Fibroblast of skin of right quadriceps (primary cell): ENCODE data around the gene RAB3IL1.
A peak's percentile ranks its signal among the peaks of the same experiment; 100 is the strongest.

Experiments
- DNase-seq: peaks from one replicate; pipeline ENCODE4 v3.0.0-alpha.2; 2013

The RAB3IL1 gene

DNA sequence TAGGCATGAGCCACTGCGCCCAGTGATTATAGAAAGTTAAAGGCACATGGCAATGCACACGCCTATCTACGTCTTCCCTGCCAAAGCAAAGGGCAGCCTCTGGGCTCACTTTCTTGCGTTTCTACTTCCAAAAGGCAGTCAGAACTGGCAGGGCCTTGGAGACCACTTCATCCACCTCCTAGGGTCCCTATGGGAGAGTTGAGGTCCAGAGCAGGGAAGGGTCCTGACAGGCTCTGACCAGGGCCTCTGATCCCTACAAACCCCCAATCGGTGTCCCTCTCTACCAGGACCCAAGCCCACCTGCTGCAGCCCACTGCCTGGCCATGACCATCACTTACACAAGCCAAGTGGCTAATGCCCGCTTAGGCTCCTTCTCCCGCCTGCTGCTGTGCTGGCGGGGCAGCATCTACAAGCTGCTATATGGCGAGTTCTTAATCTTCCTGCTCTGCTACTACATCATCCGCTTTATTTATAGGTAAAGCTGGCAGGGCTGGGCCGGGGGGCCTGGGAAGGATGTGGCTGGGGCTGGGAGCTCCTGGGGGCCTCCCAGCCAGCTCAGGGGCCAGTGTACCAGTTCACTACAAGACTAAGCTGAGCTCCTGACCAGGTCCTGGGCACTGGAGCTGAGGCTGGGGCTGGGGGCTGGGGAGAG is 34.2 kb upstream of the RAB3IL1 start:
- no peak for DNase-seq

- no peak for DNase-seq
These were observed 32.7 kb upstream of the RAB3IL1 start, which contains the start of gene BEST1 for GRCh38 chr11:61950035-61950547. TSS of gene BEST1 (plus strand) at chr11:61950351. CDS start at chr11:61951807, 1,456 bp downstream.

GRCh38 chr11:61949169-61950034 is 32.0 kb upstream of the RAB3IL1 start:
- DNase-seq, result peak; percentile 96

DNA sequence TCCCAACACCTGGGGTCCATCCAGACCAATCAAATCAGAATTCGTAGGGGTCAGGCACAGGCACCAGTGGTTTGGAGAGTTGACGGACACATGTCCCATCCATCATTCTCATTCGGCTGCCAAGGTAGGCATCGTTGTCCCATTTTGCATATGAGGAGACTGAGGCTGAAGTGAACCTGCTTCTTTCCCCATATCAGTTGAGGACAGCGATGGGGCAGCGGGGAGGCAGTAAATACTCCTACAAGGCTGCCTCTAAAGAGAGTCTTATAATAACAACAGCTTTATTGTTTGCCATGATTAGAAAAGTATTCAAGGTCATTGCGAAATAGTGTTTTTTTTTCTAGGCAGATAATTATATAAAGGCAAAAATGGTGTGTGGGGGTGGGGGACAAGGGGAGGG is 31.1 kb upstream of the RAB3IL1 start:
- no peak for DNase-seq

DNA sequence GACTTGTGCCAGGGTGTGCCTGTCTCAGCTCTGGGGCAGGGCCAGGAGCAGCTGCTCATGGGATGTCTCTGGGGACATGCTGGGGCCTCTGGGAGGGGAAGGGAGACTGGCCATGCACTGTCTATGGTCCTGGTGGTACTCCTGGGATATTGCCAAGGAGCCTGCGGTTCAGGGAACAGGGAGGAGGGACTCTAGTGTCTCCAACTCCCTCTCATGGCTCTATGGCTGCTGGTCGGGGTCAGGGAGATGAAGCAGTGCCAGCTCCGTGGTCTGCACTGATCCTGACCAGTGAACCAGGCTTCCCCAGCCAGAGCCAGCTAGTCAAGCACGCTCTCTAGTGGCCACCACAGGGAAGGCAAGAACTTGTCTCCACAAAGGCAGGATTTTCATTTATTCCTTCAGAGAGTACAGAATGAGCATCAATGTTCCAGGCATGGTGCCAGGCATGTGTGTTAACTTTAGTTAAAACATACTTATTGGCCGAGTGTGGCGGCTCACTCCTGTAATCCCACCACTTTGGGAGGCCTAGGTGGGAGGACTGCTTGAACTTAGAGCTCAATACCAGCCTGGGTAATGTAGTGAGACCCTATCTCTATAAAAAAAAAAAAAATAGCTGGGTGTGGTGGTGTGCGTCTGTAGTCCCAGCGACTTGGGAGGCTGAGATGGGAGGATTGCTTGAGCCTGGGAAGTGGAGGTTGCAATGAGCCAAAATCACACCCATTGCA is 30.3 kb upstream of the RAB3IL1 start:
- peak; percentile 88 for DNase-seq

DNA sequence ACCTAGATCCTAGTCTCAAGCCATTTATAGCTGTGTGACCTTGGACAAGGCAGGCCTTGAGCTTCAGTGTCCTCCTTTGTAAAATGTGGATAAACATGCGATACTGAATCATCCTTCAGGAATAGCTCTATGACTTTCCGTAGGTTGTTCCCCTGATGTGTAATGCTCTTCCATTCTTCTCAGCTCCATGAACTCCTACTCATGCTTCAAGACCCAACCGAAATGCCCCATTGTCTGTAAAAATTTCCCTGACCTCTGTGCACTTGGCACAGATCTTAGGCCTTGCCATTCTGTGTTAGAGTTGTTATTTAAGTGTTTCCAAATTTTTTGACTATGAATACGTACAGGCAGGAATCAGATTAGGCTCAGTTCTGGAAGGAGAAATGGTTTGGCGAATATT is 29.5 kb upstream of the RAB3IL1 start:
- DNase-seq, result no peak

- no peak for DNase-seq
These were observed 27.8 kb upstream of the RAB3IL1 start for GRCh38 chr11:61945191-61945590.

GRCh38 chr11:61940466-61940865 is 23.1 kb upstream of the RAB3IL1 start:
- DNase-seq, result no peak

- DNase-seq, result no peak
These were observed 18.5 kb upstream of the RAB3IL1 start for GRCh38 chr11:61935861-61936260.

DNA sequence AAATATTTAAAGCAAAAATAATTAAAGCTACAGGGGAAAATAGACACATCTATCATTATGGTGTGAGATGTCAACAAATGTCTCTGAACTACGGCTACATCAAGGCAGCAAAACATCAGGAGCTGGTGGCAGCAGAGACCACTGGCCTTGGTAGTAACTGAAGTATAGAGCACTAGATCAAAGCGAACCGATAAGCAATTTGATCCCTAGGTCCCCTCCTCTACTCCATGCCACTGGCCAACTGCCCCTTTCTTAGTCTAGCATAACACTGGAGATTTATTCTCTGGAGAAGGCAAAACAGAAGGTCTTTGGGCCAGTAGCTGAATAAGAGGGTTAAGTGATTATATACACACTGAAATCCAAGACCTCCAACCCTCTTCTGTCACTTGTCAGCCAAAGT is 13.6 kb upstream of the RAB3IL1 start:
- no peak for DNase-seq

DNA sequence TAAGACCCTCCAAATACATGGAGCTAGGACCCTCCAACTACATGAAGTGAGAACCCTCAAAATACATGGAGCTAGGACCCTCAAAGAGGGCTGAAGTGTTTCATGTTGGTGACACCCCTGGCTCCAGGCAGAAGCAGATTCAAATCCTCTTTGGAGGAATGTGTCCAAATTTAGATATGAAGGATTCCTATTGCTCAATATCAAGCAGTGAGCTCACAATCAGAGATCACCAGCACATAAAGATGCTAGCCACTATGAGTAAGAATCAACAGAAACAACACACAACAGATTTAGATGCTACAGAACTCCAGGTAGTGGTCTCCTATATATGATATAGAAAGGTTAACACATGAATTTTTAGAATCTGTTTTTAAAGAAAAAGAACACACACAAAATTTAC is 11.2 kb upstream of the RAB3IL1 start:
- DNase-seq, result no peak

GRCh38 chr11:61927501-61927900 is 10.1 kb upstream of the RAB3IL1 start:
- peak; percentile 28 for DNase-seq

DNA sequence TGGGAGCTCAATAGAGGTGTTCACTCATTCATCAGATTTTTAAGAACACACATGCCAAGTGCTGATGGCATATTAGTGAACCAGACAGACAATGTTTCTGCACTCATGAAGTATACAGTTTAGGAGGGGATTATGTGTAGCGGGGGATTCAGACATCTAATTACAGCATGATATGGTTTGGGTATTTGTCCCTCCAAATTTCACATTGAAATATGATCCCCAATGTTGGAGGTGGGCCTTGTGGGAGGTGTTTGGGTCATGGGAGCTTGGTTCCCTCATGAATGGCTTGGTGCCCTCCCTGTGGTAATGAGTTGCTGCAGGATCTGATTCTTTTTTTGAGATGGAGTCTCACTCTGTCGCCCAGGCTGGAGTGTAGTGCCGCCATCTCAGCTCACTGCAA is 8.9 kb upstream of the RAB3IL1 start:
- no peak for DNase-seq

GRCh38 chr11:61925736-61926135 is 8.4 kb upstream of the RAB3IL1 start:
- DNase-seq, result no peak

DNA sequence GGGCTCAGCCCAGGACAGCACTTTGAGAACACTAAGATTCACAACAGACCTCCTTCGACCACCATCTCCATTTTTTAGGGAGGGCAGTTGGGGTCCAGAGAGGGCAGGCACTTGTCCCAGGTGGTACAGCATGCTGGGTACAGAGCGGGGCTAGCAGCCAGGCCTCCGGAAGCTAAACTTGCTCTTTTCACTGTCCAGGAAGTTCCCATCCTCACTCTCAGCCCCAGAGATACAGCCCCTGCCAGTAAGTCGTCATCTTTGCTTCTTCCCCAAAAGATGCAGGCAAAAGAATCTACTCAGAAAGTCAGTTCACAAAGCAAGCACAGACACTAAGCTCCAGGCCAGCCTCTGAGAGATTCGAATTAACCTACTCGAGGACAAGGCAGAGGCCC is 6.7 kb upstream of the RAB3IL1 start:
- DNase-seq, result no peak

DNA sequence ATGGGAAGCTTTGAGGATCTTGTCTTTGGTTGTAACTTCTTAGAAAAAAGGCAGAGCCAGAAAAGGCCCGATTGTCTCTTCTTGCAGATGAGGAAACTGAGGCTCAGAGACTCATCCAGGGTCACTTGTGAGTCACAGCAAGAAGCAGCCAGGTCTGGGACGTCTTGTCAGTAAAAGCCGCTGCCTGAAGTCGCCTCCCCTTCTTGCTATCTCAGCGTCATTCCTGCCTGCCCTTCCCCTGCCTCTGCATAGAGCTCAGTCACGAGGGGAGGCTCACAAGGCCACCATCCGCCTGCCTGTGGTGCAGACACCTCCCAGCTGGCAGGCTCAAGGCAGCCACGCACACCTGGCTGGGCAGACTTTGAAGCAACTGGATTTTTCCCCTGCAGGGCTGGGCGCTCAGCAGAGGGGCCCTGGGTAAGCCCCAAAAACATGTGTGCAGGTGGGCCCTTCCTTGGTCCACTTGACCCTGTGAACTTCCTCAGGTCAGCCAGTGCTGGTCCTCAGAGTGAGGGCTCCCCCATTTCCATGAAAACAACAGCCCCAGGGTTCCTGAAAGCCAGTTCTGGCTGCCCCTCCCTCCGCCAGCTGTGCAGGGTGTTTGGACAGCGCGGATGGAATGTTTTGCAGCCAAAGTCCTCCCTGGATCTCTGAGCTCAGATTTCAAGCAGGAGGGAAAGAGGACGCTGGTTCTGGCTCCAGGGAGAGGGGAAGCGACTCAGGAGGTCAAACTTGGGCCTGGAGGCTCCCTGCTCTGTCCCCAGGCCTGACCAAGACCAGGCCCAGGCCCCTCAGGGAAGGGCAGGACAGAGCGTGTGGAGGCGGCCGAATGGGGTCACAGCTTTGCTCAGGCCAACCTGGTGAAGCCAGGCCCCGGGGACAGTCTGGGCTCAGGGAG is 6.0 kb upstream of the RAB3IL1 start:
- peak; percentile 66 for DNase-seq

- peak; percentile 89 for DNase-seq
These were observed 5.2 kb upstream of the RAB3IL1 start for GRCh38 chr11:61922539-61922938.

GRCh38 chr11:61921446-61921845 is 4.1 kb upstream of the RAB3IL1 start:
- no peak for DNase-seq

DNA sequence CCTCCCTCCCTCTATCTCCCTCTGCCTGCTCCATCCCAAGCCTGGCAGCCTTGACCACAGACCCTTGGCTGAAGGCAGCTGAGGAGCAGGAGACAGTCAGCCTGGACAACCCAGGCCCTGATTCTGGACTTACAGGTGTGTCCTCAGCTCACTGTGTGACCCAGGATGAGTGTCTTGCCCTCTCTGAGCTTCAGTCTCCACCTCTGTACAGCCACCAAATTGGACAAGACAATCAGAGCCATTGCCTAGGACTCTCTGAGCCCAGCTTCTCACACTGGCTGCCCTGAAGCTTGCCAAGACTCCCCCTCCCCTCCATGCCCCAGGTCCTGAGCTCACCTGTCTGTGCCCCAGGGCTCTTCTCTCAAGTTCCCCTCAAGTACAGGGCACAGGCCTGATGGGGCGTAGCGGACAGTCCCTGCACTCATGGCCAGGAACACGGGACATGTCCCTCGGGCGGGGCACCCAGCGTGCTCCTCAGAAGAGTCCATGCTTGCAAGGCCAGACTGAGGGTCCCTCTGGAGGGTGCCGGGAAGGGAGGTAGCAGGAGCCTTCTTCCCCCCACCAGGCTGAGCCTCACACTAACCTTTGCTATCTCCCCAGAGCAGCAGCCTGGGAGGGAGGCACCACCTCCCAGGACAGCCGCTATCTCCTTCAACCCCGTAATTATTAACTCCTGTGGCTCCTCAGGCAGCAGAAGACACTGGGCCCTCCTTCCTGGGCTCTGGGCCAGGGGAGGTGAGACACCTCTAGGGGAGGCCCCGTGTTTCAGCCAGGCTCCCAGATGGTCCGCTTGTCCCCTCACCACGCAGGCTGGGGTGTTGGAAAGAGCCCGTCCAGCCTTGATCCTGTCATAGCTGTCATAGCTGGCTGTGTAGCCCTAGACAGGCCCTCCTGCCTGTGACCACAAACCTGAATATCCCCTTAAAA is 2.6 kb upstream of the RAB3IL1 start:
- no peak for DNase-seq

DNA sequence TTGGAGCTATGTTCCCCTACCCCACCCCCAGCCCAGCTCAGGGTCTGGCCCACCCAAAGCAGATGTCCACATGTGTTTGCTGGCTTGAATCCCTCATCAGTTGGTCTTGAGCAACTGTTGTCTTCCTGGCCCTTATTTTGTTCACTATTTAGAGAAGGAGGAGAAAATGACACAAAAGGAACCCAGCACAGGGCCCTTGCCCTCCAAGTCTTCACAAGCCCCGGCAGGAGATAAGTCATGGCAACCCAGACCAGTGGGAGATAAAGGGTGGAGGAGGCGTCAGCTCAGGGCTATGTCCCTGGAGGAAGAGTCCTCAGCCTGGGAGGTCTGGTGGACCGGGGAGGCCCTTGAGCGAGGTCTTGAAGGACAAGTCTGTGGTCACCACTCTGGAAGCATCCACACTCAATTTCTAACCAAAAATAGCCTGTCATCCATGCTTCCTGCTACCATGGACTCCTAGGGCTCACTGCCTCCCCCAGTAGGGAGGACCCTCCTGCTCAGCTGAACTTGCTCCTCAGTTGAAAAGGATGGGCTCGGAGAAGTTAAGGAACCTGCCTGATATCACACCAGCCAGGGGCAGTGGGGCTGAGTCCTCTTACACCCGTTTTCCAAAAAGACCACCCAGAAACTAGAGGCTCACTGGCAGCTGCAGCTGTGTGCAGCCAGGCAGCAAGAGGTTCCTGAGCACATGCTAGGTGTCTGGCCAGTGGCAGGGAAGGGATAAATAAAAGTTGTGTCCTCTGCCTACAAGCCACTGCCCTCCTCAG is 1.8 kb upstream of the RAB3IL1 start:
- DNase-seq, result no peak
